Liver (tissue), 9 donors: ENCODE data around the gene CALCA. TPM values are rescaled to one million over a fixed set of nuclear protein-coding genes. Genes with fewer than 3 reads are reported as not detected.

ENCODE experiments used
- DNase-seq: peaks from one replicate; pipeline ENCODE4 v3.0.0-alpha.2; 2017; ENCODE audit warnings: low spot score
- H3K27ac ChIP-seq, 2 donors: one replicate each; pipeline ENCODE4 v1.7.0; 2013; ENCODE audit warnings: inconsistent platforms in 2 of 2, low read length in 2 of 2, control low read depth in 1 of 2, low read depth in 1 of 2, mild to moderate bottlenecking in 1 of 2
- H3K27me3 ChIP-seq, 4 donors: one replicate each; pipeline versions ENCODE4 v1.6.1 to v1.7.0; 2013; ENCODE audit warnings: low read length in 3 of 4, inconsistent platforms in 1 of 4, mild to moderate bottlenecking in 1 of 4, moderate library complexity in 1 of 4; ENCODE audit not compliant: control insufficient read depth in 4 of 4, insufficient read depth in 4 of 4
- H3K36me3 ChIP-seq, 4 donors: one replicate each; pipeline versions ENCODE4 v1.6.1 to v1.7.0; 2013; ENCODE audit warnings: low read length in 3 of 4, mild to moderate bottlenecking in 3 of 4, low read depth in 1 of 4, moderate library complexity in 1 of 4; ENCODE audit not compliant: control insufficient read depth in 4 of 4, insufficient read depth in 3 of 4
- H3K4me1 ChIP-seq, 4 donors: one replicate each; pipeline versions ENCODE4 v1.6.1 to v1.7.0; 2013; ENCODE audit warnings: low read length in 3 of 4, mild to moderate bottlenecking in 3 of 4, moderate library complexity in 1 of 4; ENCODE audit not compliant: control insufficient read depth in 4 of 4, insufficient read depth in 4 of 4
- H3K4me3 ChIP-seq, 3 donors: one replicate each; pipeline versions ENCODE4 v1.6.1 to v1.7.0; 2013; ENCODE audit warnings: low read length in 3 of 3, control low read depth in 1 of 3, low read depth in 1 of 3, mild to moderate bottlenecking in 1 of 3
- H3K9ac ChIP-seq, 2 donors: one replicate each; pipeline ENCODE4 v1.7.0; 2013; ENCODE audit warnings: low read length in 2 of 2, mild to moderate bottlenecking in 2 of 2, moderate library complexity in 2 of 2, control low read depth in 1 of 2, low read depth in 1 of 2
- H3K9me3 ChIP-seq, 4 donors: one replicate each; pipeline versions ENCODE4 v1.6.1 to v1.7.0; 2013; ENCODE audit warnings: low read length in 3 of 4; ENCODE audit not compliant: control insufficient read depth in 4 of 4
- ATF3 ChIP-seq: IDR thresholded peaks from 2 replicates; pipeline ENCODE4 v1.6.1; 2016; ENCODE audit warnings: antibody characterized with exemption
- CTCF ChIP-seq: fragments of 150-350 bp; IDR thresholded peaks from 2 replicates; pipeline ENCODE4 v1.5.1; 2017; ENCODE audit warnings: improper control_type of control experiment, low read depth, low read length; ENCODE audit not compliant: missing input control
- EGR1 ChIP-seq, 2 donors: IDR thresholded peaks; 2 replicates each; pipeline ENCODE4 v1.6.1; 2016 to 2018; ENCODE audit warnings: antibody characterized with exemption in 2 of 2, low read depth in 2 of 2
- FOXA1 ChIP-seq: IDR thresholded peaks from 2 replicates; pipeline ENCODE4 v1.6.1; 2016; ENCODE audit warnings: antibody characterized with exemption
- FOXA2 ChIP-seq: IDR thresholded peaks from 2 replicates; pipeline ENCODE4 v1.6.1; 2016; ENCODE audit warnings: antibody characterized with exemption
- GABPA ChIP-seq, 2 donors: IDR thresholded peaks in 1 of 2; conservative IDR thresholded peaks in 1 of 2; 2 replicates each; pipeline ENCODE4 v1.6.1; 2016; ENCODE audit warnings: antibody characterized with exemption in 2 of 2, mild to moderate bottlenecking in 1 of 2, moderate library complexity in 1 of 2
- HNF4A ChIP-seq, 2 donors: conservative IDR thresholded peaks; 2 replicates each; pipeline ENCODE4 v1.6.1; 2016; ENCODE audit warnings: antibody characterized with exemption in 2 of 2, mild to moderate bottlenecking in 2 of 2
- HNF4G ChIP-seq: IDR thresholded peaks from 2 replicates; pipeline ENCODE4 v1.6.1; 2016; ENCODE audit warnings: antibody characterized with exemption
- JUND ChIP-seq, 2 donors: IDR thresholded peaks; 2 replicates each; pipeline ENCODE4 v1.6.1; 2016; ENCODE audit warnings: antibody characterized with exemption in 2 of 2
- MAX ChIP-seq: IDR thresholded peaks from 2 replicates; pipeline ENCODE4 v1.6.1; 2016; ENCODE audit warnings: antibody characterized with exemption
- NR2F2 ChIP-seq: IDR thresholded peaks from 2 replicates; pipeline ENCODE4 v1.6.1; 2016; ENCODE audit warnings: antibody characterized with exemption
- RAD21 ChIP-seq, 2 donors: IDR thresholded peaks; 2 replicates each; pipeline ENCODE4 v1.6.1; 2016; ENCODE audit warnings: antibody characterized with exemption in 2 of 2, mild to moderate bottlenecking in 2 of 2
- REST ChIP-seq: IDR thresholded peaks from 2 replicates; pipeline ENCODE4 v1.6.1; 2016; ENCODE audit warnings: antibody characterized with exemption, mild to moderate bottlenecking
- RXRA ChIP-seq, 2 donors: IDR thresholded peaks; 2 replicates each; pipeline ENCODE4 v1.6.1; 2017 to 2018; ENCODE audit warnings: antibody characterized with exemption in 2 of 2, mild to moderate bottlenecking in 1 of 2
- SP1 ChIP-seq: IDR thresholded peaks from 2 replicates; pipeline ENCODE4 v1.6.1; 2018; ENCODE audit warnings: antibody characterized with exemption, mild to moderate bottlenecking
- TAF1 ChIP-seq: conservative IDR thresholded peaks from 2 replicates; pipeline ENCODE4 v1.6.1; 2016; ENCODE audit warnings: antibody characterized with exemption, mild to moderate bottlenecking
- YY1 ChIP-seq: IDR thresholded peaks from 2 replicates; pipeline ENCODE4 v1.6.1; 2016; ENCODE audit warnings: antibody characterized with exemption, mild to moderate bottlenecking
- ZBTB33 ChIP-seq: IDR thresholded peaks from 2 replicates; pipeline ENCODE4 v1.6.1; 2016; ENCODE audit warnings: antibody characterized with exemption
- WGBS: extraction: QIAGEN DNeasy Blood & Tissue Kit; methylation state at CpG from one replicate; pipeline ENCODE4 v1.1.7; 2013; 5-methylcytosine and 5-hydroxymethylcytosine counted together
- polyA plus RNA-seq, 2 donors: library from polyadenylated mRNA; stranded (reverse) in 1 of 2; unstranded in 1 of 2; fragments of 200-250 nt in 1 of 2; fragments of >200 nt in 1 of 2; fragmentation: Nextera tagmentation in 1 of 2; extraction: Ambion mirVana in 1 of 2; gene quantifications; one replicate each; pipeline versions ENCODE4 v1.2.1 to v1.2.3, GENCODE V29; 2013 to 2015
- total RNA-seq, 2 donors: library from RNA; depleted of rRNA; stranded (reverse); fragments of >200 nt; gene quantifications; one replicate each; pipeline ENCODE4 v1.2.3, GENCODE V29; 2014
- donor health status: healthy.
- donor health status: healthy.
- donor health status: healthy.
- donor health status: healthy.
- donor health status: healthy.

CALCA gene
- total and polyA plus RNA-seq, 4 donors, result 0.33 to 34.7 (median 7.6) TPM

GRCh38 chr11:14956111-14956510 lies 16.0 kb downstream of the CALCA start:
- Histone ChIP-seq H3K27me3 (peaks cover 0 to 2% (median 0%) of the 10 kb centered on the region in 4 donors), H3K4me1 (no peaks in the 10 kb centered on the region), H3K36me3 (no peaks in the 10 kb centered on the region), H3K9ac (no peak overlapping the region), H3K4me3 (no peak overlapping the region), H3K27ac (no peak overlapping the region), H3K9me3 (no peaks in the 10 kb centered on the region)
- TF ChIP-seq JUND (IDR thresholded peaks at IDR 0.05) (no peak), SP1 (no peak), FOXA1 (no peak), ATF3 (no peak), CTCF (no peak), RXRA (IDR thresholded peaks at IDR 0.05) (no peak), RAD21 (IDR thresholded peaks at IDR 0.05) (no peak), EGR1 (IDR thresholded peaks at IDR 0.05; ENCODE audit: low read depth in 2 of 2) (no peak), REST (no peak), HNF4G (no peak), ZBTB33 (no peak), MAX (no peak), TAF1 (no peak), GABPA (IDR thresholded peaks at IDR 0.05 in 1 of 2, conservative IDR thresholded peaks at IDR 0.05 in 1 of 2) (no peak), NR2F2 (no peak), YY1 (no peak), FOXA2 (no peak)
- DNase-seq, result no peak
- WGBS, result 81% methylated on average over 2 of the region's 2 CpGs

- H3K27me3 ChIP-seq, result peaks cover 0 to 2% (median 0%) of the 10 kb centered on the region in 4 donors
- H3K9me3 ChIP-seq, result no peaks in the 10 kb centered on the region
- H3K4me1 ChIP-seq, result no peaks in the 10 kb centered on the region
- no peak overlapping the region for H3K4me3 ChIP-seq
- no peak for DNase-seq
- no peak overlapping the region for H3K27ac ChIP-seq
- H3K36me3 ChIP-seq, result no peaks in the 10 kb centered on the region
- no peak overlapping the region for H3K9ac ChIP-seq
- TF ChIP-seq REST (no peak), GABPA (IDR thresholded peaks at IDR 0.05 in 1 of 2, conservative IDR thresholded peaks at IDR 0.05 in 1 of 2) (no peak), RAD21 (IDR thresholded peaks at IDR 0.05) (no peak), SP1 (no peak), EGR1 (IDR thresholded peaks at IDR 0.05; ENCODE audit: low read depth in 2 of 2) (no peak), HNF4A (conservative IDR thresholded peaks at IDR 0.05) (no peak), NR2F2 (no peak), ATF3 (no peak), FOXA1 (no peak), JUND (IDR thresholded peaks at IDR 0.05) (no peak), MAX (no peak)
Measured at GRCh38 chr11:14954581-14954980, 17.6 kb downstream of the CALCA start.
